HuH-7.5 (cell line): Measurements from ENCODE around the gene SIX2.

Source experiments
- DNase-seq: peaks from one replicate; pipeline ENCODE4 v3.0.0; 2011; ENCODE audit warnings: low spot score

The SIX2 gene

GRCh38 chr2:45018023-45018422, 8.8 kb upstream of the SIX2 start:
- no peak for DNase-seq

- no peak for DNase-seq
Measured at GRCh38 chr2:45014831-45015230, 5.6 kb upstream of the SIX2 start.

DNA sequence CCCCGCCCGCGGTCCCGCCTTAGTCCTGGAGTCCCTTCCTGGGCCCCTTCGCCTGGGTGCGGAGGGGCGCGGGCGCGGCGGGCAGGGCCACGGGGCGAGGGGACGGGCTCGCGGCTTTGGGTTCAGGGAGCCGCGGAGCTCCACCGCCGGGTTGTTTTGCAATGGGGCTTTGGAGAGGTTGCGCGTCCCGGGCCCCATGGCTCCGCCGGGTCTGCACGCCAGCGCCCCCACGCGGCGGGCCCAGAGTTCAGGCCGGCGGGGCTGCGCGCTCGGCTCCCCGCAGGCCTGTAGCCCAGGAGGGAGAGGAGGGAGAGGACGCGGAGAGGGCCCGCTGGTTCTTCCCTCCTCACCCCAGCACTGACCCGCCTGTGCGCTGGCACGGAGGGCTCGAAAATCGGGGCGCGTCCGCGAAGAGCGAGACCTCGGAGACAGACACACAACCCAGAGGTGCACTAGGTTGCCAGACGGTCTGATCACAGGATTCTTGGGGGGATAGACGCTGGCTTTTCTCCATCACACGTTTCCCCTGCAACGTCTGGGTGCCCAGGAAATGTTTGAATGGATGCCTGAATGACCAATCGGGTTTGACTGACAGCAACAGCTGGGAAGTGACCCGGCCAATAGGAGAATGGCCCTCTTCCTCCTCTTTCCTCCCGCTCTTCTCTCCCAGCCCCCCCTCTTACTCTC, 4.9 kb upstream of the SIX2 start:
- DNase-seq = peak; percentile 96

GRCh38 chr2:45013229-45014015, 4.2 kb upstream of the SIX2 start:
- no peak for DNase-seq

DNA sequence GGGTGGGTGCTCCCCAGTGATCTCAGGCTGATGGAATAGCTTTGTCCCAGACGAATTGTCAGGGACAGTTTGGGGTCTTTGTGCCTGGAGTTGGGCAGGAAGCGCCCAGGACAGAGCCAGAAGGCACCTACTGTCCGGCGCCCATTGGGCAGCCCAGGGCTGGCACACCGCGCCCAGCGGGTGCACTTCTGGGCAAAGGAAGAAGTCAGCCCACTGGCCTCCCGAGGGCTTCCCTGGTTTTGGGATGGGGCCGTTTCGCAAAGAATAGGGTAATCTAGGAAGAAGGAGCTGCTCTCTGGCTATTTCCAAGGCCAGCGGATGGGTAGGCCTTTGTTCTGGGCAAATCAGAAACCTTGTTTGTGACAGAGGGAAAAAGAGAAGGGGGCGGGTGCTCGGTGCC, 3.5 kb upstream of the SIX2 start:
- no peak for DNase-seq

DNA sequence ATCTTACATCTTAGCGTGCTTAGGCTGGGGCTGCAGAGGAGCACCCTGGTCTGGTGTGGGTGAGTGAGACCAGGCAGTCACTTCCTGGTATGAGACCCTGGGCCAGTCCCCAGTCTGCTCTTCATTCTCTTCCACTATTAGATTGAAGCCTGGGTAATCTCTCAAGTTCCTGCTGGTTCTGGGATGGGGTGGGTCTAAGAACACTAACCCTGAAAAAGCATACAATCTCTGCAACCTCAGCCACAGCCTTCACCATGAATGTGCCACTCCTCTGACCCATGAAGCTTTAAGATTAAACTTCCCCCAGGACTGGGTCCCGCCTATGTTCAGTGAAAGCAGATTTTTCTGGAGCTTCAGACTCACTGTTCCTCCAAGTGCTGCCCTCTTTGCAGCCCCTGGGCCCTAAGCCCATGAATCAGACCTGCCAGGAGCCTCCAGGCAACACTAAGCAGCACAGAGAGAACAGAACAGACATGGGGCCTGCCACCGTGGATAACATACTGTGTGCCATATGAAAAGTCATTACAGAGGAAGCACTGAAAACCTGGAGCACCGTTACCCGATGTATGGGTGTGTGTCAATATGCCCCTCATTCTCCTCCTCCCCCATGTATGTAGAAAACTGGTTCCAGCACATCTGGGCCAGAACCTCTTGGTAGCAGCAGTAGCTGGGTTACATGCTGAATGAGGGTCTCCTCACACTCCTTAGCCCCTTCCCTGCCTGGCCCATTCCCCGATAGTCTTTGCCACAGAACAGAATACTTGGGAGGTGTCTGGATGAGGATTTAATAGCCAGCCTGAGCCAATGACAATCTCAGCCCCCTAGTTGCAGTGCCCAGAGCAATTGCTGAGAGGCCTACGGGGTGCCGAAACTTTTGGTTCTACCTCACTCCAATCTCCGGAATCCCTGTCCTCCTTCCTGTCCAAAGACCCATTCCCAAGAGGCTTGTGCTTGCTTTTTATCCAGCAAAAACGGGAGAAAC, 2.7 kb upstream of the SIX2 start:
- no peak for DNase-seq

GRCh38 chr2:45011121-45011520, 1.9 kb upstream of the SIX2 start:
- no peak for DNase-seq

- no peak for DNase-seq
Measured at GRCh38 chr2:45010702-45011012, 1.4 kb upstream of the SIX2 start.

DNA sequence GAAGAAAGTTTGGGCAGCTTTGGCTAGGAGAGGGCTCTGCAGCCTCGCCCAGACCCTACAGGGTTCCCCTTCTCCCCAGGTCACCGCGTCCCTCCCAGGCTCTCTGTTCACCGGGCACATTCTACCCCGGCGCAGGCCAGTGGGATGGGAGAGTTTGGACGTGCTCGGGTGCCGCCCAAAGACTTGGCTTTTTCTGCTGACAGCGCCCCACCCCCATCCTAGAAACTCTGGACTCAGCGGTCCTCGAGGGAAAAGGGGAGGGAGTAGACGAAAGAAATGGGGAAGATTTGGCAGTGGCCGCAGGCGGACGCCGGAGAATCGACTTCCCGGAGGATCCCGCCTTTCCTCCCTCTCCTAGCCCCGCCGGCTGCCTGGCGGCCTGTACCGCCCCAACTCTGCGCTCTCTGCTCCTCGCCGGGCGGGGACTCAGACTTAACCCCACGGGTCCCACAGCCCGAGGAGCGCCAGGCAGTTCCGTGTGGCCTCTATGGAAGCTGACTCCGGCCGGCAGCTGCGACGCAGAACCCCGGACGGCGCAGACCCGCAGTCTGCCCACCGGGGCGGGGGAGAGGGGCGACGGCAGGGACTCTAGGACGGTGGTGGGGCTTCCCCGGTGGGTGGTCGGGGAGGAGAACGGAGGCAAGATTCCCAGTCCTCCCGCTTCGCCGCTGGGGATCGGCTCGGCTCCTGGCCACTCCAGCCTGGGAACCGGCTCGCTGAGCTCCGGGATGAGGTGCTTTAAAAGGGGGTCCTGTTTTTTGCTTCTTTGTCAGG, 863 bp upstream of the SIX2 start:
- peak; percentile 82 for DNase-seq

GRCh38 chr2:45008296-45009129, 739 bp downstream of the SIX2 start:
- DNase-seq = no peak

DNA sequence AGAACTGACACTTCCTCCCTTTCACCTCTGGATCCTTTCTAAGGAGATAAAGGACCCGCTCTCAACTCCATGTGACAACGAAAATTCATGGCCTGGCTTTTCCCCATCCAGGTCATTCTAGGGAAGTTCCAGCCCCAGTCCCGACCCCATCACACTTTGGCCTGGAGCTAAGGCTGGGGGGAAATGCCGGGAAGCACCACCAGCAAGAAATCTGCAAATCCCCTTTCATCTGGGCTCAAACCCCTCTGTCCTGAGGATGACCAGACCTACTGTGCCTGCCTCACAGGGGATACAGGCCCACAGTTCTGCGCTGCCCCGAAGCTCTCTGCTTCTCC, 1.3 kb downstream of the SIX2 start:
- DNase-seq = no peak

DNA sequence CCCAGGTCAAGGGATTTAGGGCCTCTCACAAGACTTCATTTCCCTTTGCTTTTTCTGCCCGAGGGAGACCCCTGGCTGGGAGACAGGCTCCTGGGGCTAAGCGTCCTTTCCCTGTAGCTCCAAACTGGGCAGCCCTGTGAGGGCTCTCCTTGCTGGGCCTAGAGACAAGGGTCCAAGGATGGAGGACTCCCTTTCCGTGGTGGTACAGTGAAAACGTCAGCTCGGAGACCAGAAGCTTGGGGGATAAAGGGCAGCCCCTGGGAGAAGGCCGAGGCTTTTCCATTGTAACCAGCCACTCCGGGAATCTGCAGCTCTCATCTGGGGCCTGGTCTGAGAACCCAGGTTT, 2.3 kb downstream of the SIX2 start:
- DNase-seq = no peak

DNA sequence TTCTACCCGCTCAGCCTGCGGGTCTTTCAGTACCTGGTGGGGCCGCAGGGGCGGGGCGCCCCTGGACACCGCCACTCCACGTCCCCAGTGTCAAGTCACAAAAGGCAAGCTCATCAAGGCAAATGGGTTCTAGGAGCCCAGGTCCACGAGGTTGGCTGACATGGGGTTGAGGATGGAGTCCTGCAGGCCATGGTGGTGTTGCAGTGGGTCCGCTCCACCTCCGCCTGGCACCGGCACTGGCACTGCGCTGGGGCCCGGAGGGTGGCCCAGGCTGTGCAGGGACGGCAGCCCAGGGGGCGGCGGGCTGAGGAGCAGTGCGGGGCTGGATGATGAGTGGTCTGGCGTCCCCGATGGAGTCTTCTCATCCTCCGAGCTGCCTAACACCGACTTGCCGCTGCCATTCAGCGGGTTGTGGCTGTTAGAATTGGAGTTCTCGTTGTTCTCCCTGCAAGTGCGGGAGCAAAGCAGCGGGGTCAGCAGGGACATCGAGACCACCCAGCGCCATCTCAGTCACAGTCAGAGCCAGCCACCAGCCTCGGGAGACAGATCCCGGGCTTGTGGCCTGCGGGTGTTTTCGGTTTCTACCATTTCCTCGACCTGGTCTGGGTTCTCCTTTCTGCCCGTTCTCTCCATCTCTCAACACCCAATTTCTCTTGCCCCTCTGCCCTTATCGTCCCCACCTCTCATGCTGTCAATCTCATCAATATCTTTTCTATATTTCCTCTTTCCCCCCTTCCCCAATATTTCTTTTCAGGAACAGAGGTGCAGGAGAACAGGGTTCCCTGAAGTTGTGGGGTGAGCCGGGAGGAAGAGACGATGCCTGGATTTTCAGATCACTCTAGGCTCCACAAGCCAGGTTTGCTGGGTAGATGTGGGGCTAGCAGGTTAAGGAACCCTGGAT, 3.0 kb downstream of the SIX2 start:
- DNase-seq = no peak

DNA sequence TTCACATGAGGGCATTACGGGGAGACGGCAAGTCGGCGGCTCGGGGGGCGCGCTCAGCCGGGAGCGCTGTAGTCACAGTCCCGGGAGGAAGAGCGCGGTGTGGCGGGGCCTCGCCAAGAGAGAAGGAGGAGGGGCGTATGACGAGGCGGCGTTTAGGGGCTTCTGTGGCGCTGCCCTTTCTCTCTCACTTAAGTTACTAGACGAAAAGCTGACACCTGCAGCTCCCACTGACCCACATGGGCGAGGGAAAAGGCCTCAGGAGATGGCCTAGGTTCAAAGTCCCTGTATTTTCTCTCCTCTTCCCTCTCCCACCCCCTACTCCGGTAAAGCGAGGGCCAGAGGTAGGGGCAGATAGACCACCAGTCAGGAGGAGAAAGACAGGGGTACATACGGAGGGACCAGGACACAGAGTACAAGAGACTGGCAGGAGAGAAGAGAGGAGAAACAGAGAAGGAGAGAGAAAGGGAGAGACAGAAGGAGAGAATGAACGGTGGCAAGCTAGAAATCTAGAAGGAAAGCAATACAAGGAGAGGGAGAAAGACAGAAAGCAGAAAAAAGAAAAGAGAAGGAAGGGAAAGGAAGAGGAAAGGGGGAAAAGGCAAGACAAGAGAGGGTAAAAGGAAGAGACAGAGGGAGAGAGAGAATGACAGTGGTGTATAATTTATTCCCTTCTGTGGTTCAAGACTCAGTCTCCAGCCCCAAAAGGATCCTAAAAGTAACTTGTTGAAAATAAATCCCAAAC, 3.8 kb downstream of the SIX2 start:
- no peak for DNase-seq

DNA sequence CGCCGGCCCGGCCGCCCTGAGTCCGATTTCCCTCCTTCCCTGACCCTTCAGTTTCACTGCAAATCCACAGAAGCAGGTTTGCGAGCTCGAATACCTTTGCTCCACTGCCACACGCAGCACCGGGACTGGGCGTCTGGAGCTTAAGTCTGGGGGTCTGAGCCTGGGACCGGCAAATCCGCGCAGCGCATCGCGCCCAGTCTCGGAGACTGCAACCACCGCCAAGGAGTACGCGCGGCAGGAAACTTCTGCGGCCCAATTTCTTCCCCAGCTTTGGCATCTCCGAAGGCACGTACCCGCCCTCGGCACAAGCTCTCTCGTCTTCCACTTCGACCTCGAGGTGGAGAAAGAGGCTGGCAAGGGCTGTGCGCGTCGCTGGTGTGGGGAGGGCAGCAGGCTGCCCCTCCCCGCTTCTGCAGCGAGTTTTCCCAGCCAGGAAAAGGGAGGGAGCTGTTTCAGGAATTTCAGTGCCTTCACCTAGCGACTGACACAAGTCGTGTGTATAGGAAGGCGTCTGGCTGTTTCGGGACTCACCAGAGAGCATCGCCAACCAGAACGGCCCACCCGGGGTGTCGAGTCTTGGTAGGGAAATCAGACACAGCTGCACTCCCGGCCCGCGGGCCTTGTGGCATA, 4.6 kb downstream of the SIX2 start:
- DNase-seq = no peak

- DNase-seq = no peak
Measured at GRCh38 chr2:45003579-45004551, 5.4 kb downstream of the SIX2 start.

GRCh38 chr2:45002686-45003085, 6.6 kb downstream of the SIX2 start:
- no peak for DNase-seq

GRCh38 chr2:45001869-45002385, 7.3 kb downstream of the SIX2 start:
- DNase-seq = peak; percentile 73
